Activated naive CD8-positive, alpha-beta T cell treated with anti-CD3 and anti-CD28 coated beads, Interleukin-2, amount 50 U/mL, for 24 hours (primary cell): Measurements from ENCODE around the gene CABP4.
"Not testable (repeated sequence)": the region's sequence is repeated elsewhere in the genome, so short reads cannot be mapped to it uniquely, and the experiment has no call there.

Source experiments
- ATAC-seq: fragments of 150-1000 bp; cut with Tn5 transposase; one replicate; pipeline ENCODE4 v1.10.0; 2021
- DNase-seq: peaks from one replicate; pipeline ENCODE4 v3.0.0; 2021
- H3K27ac Mint-ChIP-seq: one replicate; pipeline ENCODE4 v1.8.0; 2021; ENCODE audit warnings: mild to moderate bottlenecking, mixed read lengths
- H3K27me3 Mint-ChIP-seq: one replicate; pipeline ENCODE4 v1.8.0; 2021; ENCODE audit warnings: mixed read lengths
- H3K36me3 Mint-ChIP-seq: one replicate; pipeline ENCODE4 v1.8.0; 2021; ENCODE audit warnings: low read depth, mixed read lengths
- H3K4me1 Mint-ChIP-seq: one replicate; pipeline ENCODE4 v1.8.0; 2021; ENCODE audit warnings: mixed read lengths
- H3K4me3 Mint-ChIP-seq: one replicate; pipeline ENCODE4 v1.8.0; 2021; ENCODE audit warnings: mild to moderate bottlenecking, moderate library complexity, mixed read lengths
- H3K9me3 Mint-ChIP-seq: one replicate; pipeline ENCODE4 v1.8.0; 2021; ENCODE audit warnings: mixed read lengths

CABP4 gene

DNA sequence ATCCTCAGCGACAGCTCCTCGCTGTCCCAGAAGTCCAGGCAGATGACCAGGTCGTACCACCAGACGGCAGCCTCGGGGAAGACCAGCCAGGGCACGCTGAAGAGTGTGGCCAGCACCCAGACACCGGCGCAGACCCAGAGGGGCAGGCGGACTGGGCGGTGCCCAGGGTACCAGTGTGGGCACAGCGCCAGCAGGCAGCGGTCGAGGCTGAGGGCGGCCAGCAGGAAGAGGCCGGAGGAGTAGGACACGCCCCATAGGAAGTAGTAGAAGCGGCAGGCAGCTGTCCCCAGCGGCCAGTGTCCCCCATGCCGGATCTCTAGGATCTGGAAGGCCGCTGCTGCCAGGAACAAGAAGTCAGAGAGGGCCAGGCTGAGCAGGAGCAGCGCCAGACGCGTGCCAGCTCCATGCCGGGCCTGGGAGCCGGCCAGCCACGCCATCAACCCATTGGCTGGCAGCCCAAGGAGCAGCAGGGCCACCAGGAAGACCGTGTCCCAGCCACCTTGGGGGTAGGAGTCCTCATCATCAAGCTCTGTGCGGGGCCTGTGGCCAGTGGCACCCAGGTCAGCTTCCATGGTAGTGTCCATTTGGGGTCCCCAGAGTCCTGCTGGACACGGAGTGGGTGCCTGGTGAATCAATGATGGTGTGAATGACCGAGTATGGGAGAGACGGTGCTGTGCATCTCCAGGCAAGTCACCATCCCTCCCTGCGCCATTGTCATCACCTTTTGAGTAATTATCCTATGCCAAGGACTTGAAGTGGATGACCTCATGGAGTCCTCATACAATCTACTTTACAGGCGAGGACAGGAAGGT lies 2.8 kb upstream of the CABP4 start, which contains the start of gene GPR152:
TSS of gene GPR152 (minus strand) at position 589 of the 812 bp plus-strand sequence. CDS start at position 584, 5 bp downstream.
- Mint-ChIP-seq H3K27ac (no peak within 1 kb of the TSS), H3K9me3 (no peaks in the 10 kb centered on the region), H3K36me3 (no peaks in the 10 kb centered on the region), H3K4me3 (no peak within 1 kb of the TSS), H3K27me3 (no peaks in the 10 kb centered on the region), H3K4me1 (peaks cover 19% of the 10 kb centered on the region)
- DNase-seq = no peak
- ATAC-seq = no peak

DNA sequence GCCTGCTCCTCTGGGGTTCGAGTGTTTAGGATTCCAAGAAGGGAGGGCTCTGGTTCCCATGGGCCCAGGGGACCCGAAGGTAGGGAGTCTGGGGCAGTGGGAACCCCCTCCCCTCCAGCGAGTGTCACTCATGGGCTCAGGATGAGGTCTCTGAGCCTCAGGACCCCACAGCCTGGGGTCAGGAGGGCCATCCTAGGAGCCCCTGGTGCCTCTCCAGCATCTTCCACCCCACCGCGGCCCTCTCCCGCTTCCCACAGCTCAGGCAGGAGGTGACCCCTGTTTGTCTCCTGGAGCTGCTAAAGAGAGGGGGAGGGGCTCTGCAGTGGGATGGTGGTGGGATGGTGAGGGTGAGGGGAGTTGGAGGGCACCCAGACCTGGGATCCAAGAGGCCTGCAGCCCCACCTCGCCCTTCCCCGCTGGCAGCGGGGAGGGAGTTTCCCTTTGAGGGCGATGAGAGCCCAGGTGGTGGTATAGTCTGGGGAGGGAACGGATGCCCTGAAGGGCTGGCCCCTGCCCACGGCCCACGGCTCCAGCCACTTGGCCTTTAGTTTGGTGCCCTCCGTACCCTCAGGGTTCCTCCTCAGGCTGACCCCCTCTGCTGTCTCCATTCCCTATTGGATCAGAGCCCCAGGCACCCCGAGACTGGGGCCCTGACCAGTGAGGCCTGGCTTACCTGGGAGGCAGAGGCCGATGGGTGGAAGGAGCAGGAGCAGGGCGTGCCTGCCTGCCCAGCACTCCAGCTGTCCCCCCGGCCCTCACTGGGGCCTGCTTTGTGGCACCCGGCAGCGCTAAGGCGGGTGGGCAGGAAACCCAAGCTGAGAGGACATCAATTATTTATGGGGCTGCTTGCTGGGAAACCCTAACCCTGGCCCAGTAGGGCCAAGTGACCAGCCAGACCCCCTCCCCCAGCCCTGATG lies 1.1 kb upstream of the CABP4 start:
- Mint-ChIP-seq H3K27me3 (no peaks in the 10 kb centered on the region), H3K4me3 (no peak overlapping the region), H3K4me1 (peaks cover 12% of the 10 kb centered on the region), H3K9me3 (no peaks in the 10 kb centered on the region), H3K27ac (no peak overlapping the region), H3K36me3 (no peaks in the 10 kb centered on the region)
- DNase-seq = no peak
- no peak for ATAC-seq

GRCh38 chr11:67456068-67456705 lies 1.0 kb downstream of the CABP4 start:
- no peak overlapping the region for H3K27ac Mint-ChIP-seq
- H3K4me3 Mint-ChIP-seq = no peak overlapping the region
- DNase-seq (no peak), ATAC-seq (no peak)
- no peaks in the 10 kb centered on the region for H3K9me3 Mint-ChIP-seq
- H3K4me1 Mint-ChIP-seq = peaks cover 12% of the 10 kb centered on the region
- no peaks in the 10 kb centered on the region for H3K36me3 Mint-ChIP-seq
- no peaks in the 10 kb centered on the region for H3K27me3 Mint-ChIP-seq

- no peak overlapping the region for H3K4me3 Mint-ChIP-seq
- no peak overlapping the region for H3K27ac Mint-ChIP-seq
- H3K27me3 Mint-ChIP-seq = no peaks in the 10 kb centered on the region
These were observed 2.3 kb downstream of the CABP4 start for GRCh38 chr11:67457453-67457852.

GRCh38 chr11:67458266-67458665 lies 3.1 kb downstream of the CABP4 start:
- Mint-ChIP-seq H3K4me3 (no peak overlapping the region), H3K27ac (no peak overlapping the region), H3K36me3 (no peaks in the 10 kb centered on the region), H3K27me3 (no peaks in the 10 kb centered on the region), H3K9me3 (no peaks in the 10 kb centered on the region), H3K4me1 (peaks cover 13% of the 10 kb centered on the region)
- ATAC-seq (no peak), DNase-seq (no peak)

More at GRCh38 chr11:67457453-67457852, 2.3 kb downstream of the CABP4 start:
- DNase-seq = no peak
- no peaks in the 10 kb centered on the region for H3K36me3 Mint-ChIP-seq
- no peaks in the 10 kb centered on the region for H3K9me3 Mint-ChIP-seq
- peaks cover 9% of the 10 kb centered on the region for H3K4me1 Mint-ChIP-seq
- ATAC-seq = no peak

GRCh38 chr11:67463186-67463585 lies 8.0 kb downstream of the CABP4 start:
- Mint-ChIP-seq H3K27me3 (no peaks in the 10 kb centered on the region), H3K4me1 (peaks cover 34% of the 10 kb centered on the region), H3K27ac (no peak overlapping the region), H3K36me3 (no peaks in the 10 kb centered on the region), H3K9me3 (no peaks in the 10 kb centered on the region), H3K4me3 (no peak overlapping the region)
- DNase-seq (no peak), ATAC-seq (no peak)

GRCh38 chr11:67463680-67464410 lies 8.7 kb downstream of the CABP4 start:
- no peaks in the 10 kb centered on the region for H3K36me3 Mint-ChIP-seq
- DNase-seq (no peak), ATAC-seq (no peak)
- H3K9me3 Mint-ChIP-seq = no peaks in the 10 kb centered on the region
- peak overlapping the region; percentile 82 for H3K27ac Mint-ChIP-seq
- peaks cover 37% of the 10 kb centered on the region for H3K4me1 Mint-ChIP-seq
- H3K4me3 Mint-ChIP-seq = peak overlapping the region; percentile 84
- no peaks in the 10 kb centered on the region for H3K27me3 Mint-ChIP-seq

DNA sequence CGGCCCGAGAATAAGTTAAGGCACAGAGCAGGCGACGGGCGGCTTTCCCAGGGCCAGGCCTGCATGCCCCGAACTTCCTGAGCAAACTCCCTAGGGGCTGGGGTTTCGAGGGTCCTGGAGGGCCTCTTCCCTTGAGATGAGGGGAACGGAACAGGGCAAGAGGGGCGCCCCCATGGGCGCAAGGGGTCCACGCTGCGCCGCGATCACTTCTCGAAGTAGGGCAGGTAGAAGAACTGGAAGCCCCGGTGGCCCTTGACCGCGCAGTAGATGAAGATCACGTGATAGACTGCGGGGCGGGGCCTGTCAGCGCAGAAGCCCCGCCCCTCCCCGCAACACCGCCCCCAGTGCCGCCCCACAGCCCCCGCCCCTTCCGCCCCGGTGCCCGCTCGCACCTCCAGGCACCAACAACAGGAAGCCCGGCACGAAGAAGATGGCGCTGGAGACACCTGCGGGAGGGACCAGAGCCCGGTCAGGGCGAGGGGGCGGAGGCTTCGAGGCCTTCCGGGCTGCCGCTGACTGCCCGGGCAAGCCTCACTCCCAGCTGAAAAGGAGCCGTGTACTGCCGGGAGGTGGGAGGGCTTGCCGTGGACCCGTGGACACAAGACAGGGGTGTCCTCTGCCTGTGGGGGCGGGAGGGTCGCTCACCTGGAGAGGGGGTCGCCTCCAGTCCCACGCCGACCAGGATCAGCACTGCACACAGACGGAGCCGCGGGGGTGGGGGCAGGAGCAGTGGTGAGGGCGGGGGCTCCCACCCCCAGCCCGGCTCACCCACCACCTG lies 9.4 kb downstream of the CABP4 start:
- DNase-seq = peak; percentile 94
- Mint-ChIP-seq H3K9me3 (no peaks in the 10 kb centered on the region), H3K27me3 (no peaks in the 10 kb centered on the region), H3K4me3 (peak overlapping the region; percentile 84), H3K4me1 (peaks cover 41% of the 10 kb centered on the region), H3K27ac (peak overlapping the region; percentile 82), H3K36me3 (no peaks in the 10 kb centered on the region)
- ATAC-seq = peak; percentile 77

DNA sequence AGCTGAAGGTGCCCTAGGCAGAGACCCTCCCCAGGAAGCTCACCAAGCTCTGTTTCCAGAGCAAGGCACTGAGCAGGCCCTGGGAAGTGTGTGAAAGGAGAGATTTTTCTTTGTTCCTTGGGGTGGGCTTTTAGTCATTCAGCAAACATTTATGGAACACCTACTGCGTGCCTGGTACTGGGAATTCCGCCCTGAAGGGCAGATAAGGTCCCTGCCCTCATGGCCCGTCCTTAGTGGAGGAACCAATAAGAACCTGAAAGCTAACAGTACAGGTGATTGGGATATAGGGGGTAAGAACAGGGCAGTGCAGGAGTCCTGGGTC lies 10.0 kb downstream of the CABP4 start:
- no peak for ATAC-seq
- no peaks in the 10 kb centered on the region for H3K9me3 Mint-ChIP-seq
- no peaks in the 10 kb centered on the region for H3K27me3 Mint-ChIP-seq
- DNase-seq = no peak
- peak overlapping the region; percentile 84 for H3K4me3 Mint-ChIP-seq
- H3K36me3 Mint-ChIP-seq = no peaks in the 10 kb centered on the region
- H3K4me1 Mint-ChIP-seq = peaks cover 36% of the 10 kb centered on the region
- H3K27ac Mint-ChIP-seq = peak overlapping the region; percentile 82

DNA sequence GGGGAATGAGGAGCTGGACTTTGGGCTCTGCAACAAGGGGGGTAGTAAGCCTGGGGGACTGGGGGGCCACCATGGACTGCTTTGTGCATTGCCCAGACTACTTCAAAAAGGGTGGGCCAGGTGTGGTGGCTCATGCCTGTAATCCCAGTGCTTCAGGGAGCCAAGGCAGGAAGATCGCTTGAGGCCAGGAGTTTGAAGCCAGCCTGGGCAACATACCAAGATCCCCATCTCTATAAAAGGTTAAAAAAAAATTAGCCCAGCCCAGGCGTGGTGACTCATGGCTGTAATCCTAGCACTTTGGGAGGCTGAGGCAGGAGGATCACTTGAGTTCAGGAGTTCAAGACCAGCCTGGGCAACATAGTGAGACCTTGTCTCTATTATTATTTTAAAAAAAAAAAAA lies 10.4 kb downstream of the CABP4 start:
- not testable (repeated sequence) for H3K36me3 Mint-ChIP-seq, DNase-seq, ATAC-seq, H3K27me3 Mint-ChIP-seq, H3K9me3 Mint-ChIP-seq
- Mint-ChIP-seq H3K4me3 (peak overlapping the region; percentile 84), H3K27ac (peak overlapping the region; percentile 82), H3K4me1 (peaks cover 36% of the 10 kb centered on the region)

GRCh38 chr11:67466367-67466766 lies 11.2 kb downstream of the CABP4 start:
- peaks cover 38% of the 10 kb centered on the region for H3K4me1 Mint-ChIP-seq

GRCh38 chr11:67466962-67467771 lies 12.0 kb downstream of the CABP4 start:
- DNase-seq = no peak
- H3K27ac Mint-ChIP-seq = peak overlapping the region; percentile 62
- H3K36me3 Mint-ChIP-seq = no peaks in the 10 kb centered on the region
- ATAC-seq = no peak
- peak overlapping the region; percentile 91 for H3K4me3 Mint-ChIP-seq
- H3K9me3 Mint-ChIP-seq = no peaks in the 10 kb centered on the region
- no peaks in the 10 kb centered on the region for H3K27me3 Mint-ChIP-seq
- H3K4me1 Mint-ChIP-seq = peaks cover 38% of the 10 kb centered on the region

More at GRCh38 chr11:67466367-67466766, 11.2 kb downstream of the CABP4 start:
- DNase-seq (no peak), ATAC-seq (no peak)
- Mint-ChIP-seq H3K36me3 (no peaks in the 10 kb centered on the region), H3K9me3 (no peaks in the 10 kb centered on the region), H3K27ac (peak overlapping the region; percentile 62), H3K4me3 (no peak overlapping the region), H3K27me3 (no peaks in the 10 kb centered on the region)

- H3K27ac Mint-ChIP-seq = peak overlapping the region; percentile 88
- H3K36me3 Mint-ChIP-seq = no peaks in the 10 kb centered on the region
- peak overlapping the region; percentile 91 for H3K4me3 Mint-ChIP-seq
- ATAC-seq (no peak), DNase-seq (no peak)
- no peaks in the 10 kb centered on the region for H3K9me3 Mint-ChIP-seq
- H3K4me1 Mint-ChIP-seq = peaks cover 35% of the 10 kb centered on the region
- H3K27me3 Mint-ChIP-seq = no peaks in the 10 kb centered on the region
These were observed 12.9 kb downstream of the CABP4 start for GRCh38 chr11:67468056-67468455.
